ENCODE results near the gene EIF4E3.

The EIF4E3 gene

DNA sequence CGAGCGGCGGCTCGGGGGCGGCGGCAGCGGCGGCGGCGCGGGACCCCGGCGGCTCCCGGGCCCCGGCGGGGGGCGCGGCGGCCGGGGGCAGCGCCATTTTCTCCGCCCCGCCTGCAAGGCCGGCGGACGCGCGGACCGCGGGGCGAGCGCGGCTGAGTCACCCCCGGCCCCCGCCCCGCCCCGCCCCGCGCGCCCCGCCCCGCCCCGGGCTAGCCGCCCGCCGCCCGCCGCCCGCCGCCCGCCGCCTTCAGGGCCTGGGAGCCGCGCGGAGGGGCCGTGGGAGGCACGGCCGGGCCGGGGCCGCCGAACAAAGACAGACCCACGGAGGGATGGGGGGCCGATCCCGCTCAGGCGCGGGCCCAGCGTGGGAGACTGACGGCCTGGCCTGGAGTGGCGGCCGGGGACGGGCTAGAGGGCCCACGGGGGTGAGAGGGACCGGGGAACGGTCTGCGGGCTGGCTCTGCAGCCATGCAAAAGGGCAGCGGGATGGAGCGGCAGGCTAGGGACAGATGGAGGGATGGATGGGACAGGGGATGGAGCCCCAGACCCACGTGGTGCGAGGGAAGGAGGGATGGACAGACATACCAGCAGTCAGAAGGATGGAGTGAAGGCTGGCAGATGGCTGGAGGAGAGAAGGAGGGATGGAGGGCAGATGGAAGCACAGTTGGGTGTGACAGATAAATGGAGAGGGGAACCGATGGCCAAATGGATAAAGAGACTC is at the start of gene EIF4E3:
TSS of gene EIF4E3 (minus strand) at position 132 of the 721 bp plus-strand sequence. CDS start at position 97, 35 bp downstream.
- DNase-seq, result no peak

DNA sequence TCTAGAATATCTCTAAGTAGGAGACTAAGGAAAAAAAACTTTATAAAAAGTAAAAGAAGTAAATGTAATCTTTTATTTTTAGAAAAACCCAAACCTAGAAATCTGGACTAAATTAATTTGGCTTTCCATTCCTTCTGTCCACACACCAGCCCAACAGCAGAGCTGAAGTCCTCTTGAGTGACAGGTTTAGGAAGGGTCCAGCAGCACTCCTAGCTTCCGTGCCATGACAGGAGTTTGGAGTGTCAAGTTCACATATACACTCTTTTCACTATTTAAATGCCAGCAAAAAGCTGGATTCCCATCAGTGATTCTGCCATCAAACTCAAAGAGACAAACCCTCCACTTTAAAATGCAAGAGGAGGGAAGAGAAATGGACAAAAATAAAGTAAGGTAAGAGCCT is 46.7 kb upstream of the EIF4E3 start:
- DNase-seq, result no peak

DNA sequence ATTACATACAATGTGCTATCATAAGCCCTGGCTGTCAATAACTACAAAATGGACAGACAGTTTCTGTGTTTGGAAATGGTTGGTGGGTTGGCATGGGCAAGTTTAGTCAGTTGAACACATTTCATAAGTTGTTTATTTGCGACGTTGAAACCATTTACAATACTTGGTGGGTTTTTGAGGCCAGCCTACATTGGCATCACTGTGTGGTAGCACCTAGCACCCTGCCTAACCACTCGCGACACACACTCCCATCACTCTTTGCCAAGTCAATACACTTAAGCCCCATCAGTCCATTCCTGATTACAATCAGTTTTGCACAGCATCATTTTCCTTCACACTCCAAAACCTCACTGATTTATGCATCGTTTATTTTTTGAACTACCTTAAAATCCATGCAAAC is 45.9 kb upstream of the EIF4E3 start:
- DNase-seq, result no peak

DNA sequence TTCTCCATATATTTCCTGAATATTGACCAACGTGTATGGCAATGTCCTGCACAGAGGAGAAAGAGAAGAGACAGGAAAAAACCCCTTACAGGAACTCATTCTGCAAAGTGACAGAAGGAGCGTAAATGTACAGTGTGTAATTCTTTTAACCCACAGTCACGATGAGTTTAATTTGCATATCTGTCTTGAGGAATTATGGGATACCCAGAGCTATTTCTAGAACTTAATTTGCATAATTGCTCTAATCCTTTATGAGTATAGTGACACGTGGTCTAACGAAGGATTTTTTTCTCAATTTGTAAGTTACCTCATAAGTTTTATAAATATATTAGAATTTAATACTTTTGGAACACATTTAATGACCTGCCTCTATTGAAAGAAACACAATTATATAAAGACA is 38.2 kb upstream of the EIF4E3 start:
- no peak for DNase-seq

DNA sequence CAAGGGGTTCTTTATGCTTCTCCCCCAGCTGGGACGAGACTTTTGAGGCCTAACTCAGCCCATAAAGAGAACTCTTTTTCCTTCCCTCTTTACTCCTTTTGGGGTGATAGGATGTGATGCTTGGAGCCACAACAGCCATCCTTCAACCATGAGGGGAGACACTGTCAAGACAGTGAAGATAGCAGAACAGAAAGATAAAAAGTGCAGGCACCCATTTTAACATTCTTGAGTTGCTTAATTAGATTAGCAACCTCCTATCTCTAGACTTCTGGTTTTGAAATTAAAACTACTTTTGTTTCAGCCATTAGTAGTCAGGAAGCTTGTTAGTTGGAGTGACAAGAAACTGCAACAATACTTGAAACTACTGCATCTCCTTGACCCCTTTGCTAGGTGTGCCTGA is 34.9 kb upstream of the EIF4E3 start:
- no peak for DNase-seq

DNA sequence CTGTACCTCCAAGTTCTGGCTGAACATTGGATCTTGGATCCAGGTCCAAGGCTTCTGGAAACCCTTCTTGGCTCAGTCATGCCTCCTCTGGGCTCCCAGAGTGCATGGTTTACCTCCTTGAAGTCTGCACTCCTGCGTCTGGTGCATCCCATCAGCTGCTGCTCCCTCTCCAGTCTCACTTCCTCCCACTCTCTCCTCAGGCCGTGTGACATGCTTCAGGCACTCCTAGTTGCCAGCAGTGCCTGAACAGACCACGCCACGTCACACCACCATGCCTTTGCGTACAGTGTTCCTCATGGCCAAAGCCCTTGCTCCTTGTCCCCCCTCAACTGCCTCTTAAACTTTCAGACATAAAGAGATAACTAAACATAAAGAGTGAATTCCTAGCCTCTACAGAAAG is 34.2 kb upstream of the EIF4E3 start:
- DNase-seq, result no peak

DNA sequence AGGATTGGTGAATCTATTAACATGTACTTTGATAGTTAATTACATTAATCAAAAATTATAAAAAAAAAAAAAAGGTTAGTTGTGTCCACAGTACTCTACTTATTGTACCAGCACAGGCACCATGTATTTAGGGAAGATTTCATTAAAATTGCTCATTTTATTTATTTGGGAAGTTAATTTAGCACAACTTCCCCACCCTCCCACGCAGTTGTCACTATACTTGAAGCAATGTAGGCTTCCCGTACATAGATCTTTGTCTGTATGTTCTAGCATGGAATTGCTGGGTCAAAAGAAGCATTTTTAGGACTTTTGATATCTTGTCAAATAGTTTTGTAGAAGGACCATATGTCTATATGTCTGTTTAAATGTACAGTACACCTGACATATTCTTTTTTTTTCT is 32.9 kb upstream of the EIF4E3 start:
- no peak for DNase-seq

DNA sequence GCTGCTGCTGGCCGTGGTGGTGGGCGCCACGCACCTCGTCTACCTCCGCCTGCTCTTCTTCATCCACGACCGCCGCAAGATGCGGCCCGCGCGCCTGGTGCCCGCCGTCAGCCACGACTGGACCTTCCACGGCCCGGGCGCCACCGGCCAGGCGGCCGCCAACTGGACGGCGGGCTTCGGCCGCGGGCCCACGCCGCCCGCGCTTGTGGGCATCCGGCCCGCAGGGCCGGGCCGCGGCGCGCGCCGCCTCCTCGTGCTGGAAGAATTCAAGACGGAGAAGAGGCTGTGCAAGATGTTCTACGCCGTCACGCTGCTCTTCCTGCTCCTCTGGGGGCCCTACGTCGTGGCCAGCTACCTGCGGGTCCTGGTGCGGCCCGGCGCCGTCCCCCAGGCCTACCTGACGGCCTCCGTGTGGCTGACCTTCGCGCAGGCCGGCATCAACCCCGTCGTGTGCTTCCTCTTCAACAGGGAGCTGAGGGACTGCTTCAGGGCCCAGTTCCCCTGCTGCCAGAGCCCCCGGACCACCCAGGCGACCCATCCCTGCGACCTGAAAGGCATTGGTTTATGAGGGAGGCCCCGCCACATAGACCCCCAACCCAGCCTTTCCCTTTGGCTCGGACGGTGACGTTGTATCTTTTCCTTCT is 29.5 kb upstream of the EIF4E3 start:
- DNase-seq, result no peak

DNA sequence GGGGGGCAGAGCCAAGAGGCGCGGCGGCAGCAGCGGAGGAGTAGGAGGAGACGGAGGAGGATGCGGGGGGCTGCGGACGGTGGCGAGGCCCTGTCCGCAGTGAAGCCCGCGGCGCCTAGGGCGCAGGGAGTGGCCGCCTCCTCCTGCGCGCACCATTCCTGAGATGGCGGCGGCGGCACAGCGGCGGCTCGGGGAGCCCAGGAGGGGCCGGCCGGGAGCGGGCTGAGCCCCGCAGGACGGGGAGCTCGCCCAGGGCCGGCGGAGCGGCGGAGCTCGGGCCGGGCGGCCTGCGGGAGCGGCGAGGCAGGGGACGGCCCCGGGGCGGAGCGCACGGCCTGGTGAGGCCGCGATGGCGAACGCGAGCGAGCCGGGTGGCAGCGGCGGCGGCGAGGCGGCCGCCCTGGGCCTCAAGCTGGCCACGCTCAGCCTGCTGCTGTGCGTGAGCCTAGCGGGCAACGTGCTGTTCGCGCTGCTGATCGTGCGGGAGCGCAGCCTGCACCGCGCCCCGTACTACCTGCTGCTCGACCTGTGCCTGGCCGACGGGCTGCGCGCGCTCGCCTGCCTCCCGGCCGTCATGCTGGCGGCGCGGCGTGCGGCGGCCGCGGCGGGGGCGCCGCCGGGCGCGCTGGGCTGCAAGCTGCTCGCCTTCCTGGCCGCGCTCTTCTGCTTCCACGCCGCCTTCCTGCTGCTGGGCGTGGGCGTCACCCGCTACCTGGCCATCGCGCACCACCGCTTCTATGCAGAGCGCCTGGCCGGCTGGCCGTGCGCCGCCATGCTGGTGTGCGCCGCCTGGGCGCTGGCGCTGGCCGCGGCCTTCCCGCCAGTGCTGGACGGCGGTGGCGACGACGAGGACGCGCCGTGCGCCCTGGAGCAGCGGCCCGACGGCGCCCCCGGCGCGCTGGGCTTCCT is 28.8 kb upstream of the EIF4E3 start, which contains the start of gene GPR27:
TSS of gene GPR27 (plus strand) at position 155 of the 909 bp plus-strand sequence. CDS start at position 350, 195 bp downstream.
- DNase-seq, result no peak

DNA sequence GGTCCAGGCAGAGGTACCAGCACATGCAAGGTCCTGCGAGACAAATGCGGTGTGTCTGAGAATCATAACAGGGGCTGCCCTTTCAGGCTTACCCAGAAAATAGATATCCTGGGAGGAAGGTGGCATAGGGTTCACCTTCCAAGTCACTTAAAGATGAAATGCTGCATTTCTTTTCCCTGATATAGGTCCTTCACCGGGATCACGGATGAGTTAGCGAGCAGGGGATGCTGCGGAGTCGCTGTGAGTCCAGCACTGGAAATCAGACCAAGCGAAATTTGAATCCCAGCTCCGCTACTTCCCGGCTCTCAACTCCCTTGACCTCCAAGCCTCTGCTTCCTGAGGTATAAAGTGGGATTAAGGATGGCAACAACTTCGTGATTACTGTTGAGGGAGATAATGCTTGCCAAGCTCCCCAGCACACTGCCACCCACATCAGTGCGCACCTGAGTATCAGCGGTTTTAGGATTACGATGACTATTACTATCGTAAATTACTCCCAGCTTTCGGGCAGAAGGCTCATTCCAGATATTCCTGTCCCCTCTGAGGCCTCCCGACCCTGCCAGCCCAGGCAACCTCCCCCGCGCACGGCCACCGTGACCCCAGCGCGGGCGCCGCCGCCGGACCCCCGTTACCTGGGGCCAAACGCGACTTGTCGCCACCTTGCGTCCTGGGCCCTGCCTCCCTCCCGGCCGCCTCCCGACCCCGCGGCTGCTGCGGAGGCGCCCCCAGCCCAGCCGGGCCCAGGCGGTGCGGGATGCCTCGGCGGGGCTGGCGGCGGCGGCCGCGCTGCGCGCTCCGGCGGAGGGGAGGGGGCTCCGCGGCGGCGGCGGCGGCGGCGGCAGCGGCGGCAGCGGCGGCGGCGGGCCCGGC is 27.9 kb upstream of the EIF4E3 start:
- DNase-seq, result no peak

DNA sequence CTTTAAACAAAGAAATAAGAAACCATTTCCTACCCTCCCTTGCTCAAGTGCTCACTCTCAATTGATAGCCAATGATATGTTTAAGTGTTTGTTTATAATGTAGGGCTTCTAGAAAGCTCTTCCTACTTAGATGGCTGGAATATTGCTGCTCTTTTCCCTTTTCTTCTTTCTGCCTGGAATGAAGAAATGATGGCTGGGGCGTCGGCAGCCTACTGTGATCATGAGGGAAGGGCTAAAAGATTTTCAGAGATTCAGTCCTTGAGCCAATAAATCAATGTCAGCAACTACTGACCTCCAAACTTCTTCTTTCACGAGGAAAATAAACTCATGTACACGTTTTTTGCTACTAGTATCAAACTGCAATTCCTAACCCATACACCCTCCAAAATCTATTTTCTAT is 26.4 kb upstream of the EIF4E3 start:
- no peak for DNase-seq

DNA sequence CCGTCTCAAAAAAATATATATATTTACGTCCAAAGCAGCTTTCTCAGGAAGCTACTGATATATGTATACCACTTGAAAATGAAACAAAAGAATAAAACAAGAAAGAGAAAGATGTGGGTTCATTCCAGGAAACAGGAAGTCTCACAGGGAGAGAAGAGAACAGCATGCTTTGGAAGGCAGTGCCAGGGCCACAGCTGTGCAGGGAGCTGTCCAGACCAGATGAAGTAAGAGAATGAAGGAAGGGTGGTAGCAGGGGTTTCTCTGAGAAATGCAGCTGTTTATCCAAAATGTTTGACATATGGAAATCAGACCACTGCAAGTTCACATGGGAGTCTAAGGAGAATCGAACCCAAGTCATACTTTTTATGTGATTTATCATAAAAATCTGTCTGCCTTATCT is 19.5 kb upstream of the EIF4E3 start:
- DNase-seq, result no peak

DNA sequence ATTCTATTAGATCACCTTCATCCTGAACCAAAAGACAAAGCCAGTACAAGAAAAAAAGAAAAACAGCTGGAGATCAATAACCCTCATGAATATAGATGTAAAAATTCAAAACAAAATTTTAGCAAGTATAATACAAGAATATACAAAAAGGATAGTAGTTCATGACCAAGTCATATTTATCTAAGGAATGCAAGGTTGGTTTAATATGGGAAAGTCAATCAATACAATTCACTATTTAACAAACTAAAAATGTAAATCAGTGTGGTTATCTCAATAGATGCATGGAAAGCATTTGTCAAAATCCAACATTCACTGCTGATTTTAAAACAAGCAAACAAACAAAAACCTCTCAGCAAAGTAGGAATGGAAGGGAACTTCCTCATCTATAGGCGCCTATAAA is 17.4 kb upstream of the EIF4E3 start:
- no peak for DNase-seq

DNA sequence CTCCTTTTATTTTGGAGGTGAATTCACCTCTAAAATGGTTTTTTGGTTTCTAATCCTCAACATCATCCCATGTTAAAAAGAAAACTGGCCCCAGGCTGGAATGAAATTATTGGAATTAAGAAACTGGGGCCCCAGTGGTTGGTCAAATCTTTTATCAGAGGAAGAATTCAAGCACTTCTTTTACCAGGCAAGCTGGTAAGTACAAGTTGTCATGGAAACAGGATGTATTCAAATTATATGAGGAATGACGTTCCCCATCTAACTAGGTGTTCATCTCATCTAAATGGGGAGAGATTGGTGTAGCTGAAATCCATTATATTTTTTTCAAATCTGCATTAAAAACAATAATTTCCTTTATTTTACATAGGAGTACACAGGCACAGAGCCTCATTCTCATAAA is 9.7 kb upstream of the EIF4E3 start:
- DNase-seq, result no peak

DNA sequence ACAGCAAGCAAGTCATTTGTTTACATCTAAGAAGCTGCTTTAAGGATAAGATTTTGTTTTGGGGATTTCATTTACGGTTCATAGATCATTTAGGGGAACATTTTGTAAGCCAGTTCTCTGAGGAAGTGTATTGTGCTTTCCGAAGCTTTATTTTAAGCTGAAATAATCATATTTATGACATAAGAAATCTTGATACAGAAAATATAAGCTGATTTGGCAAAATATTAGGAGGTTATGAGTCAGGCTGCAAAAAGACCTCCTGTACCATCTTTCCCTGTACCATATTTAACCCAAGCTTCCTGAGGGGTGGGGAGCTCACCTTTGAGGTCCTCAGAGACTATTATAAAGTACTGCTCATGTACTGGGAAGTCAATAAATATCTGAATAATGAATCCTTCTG is 8.1 kb upstream of the EIF4E3 start:
- DNase-seq, result no peak

DNA sequence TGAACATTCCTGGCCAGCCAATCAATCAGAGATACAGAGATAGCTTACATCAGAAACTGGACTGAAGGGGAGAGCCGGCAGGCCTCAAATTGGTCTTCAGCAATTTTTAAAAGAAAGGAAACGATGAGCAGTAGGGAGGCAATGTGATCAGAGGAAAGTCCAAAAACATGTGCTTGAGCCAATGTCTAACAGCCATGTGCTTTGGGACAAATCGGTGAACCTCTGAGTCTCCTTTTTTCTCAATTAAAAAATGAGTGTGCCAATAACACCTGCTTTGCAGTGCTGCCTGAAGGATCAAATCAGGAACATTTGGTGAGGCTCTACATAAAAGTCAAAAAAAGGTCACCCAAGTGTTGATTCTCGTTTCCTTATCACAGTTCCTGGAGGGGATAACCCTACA is 7.4 kb upstream of the EIF4E3 start:
- DNase-seq, result no peak

DNA sequence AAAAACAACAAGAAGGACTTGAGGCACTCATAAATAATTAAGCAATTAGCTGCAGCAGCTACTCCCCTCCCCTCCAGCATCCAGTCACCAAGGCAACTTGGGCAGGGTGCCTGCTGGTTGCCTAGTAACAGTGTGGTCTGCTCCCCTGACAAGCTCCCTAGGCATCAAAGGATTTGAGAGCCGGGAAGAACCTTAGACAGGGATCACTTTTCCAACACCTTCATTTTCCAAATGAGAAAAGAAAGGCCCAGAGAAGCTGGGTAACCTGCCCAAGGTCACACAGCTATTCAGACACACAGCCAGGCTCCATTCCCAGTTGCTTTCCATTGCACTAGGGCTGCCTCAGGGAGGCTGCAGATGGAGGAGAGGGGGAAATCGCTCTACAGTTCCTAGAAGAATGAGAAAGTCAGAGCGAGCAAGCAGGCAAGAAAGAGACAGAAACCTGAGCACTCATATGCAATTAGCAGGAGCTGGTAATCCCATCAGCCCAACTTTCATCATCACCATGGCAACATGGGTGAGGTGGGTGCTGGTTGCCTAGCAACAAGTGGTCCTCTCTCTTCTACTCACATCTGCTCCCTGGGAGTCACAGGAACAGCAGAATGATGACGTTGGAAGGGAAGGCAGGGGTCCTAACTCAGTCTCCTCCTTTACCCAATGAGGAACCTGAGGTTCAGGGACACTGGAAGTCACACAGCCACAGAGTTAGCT is 3.6 kb upstream of the EIF4E3 start:
- peak; percentile 43 for DNase-seq

DNA sequence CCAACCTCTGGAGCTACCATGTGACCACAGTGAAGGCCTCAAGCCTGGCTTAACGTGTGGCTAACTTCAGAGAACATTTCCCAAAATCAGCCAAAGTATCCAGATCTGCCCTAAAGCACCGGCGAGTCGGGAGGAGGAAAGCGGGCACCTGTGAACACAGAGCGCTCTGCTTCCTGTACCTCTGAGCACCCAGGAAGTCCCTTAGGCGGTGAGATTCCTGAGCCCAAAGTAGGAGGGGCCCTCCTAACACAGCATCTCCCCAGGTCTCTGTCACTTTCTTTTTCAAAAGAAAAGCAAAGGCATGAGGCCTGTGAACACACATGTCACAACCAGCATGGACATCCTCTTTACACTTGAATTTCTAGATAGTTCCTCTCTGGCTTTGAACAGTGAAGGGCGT is 944 bp upstream of the EIF4E3 start:
- no peak for DNase-seq

DNA sequence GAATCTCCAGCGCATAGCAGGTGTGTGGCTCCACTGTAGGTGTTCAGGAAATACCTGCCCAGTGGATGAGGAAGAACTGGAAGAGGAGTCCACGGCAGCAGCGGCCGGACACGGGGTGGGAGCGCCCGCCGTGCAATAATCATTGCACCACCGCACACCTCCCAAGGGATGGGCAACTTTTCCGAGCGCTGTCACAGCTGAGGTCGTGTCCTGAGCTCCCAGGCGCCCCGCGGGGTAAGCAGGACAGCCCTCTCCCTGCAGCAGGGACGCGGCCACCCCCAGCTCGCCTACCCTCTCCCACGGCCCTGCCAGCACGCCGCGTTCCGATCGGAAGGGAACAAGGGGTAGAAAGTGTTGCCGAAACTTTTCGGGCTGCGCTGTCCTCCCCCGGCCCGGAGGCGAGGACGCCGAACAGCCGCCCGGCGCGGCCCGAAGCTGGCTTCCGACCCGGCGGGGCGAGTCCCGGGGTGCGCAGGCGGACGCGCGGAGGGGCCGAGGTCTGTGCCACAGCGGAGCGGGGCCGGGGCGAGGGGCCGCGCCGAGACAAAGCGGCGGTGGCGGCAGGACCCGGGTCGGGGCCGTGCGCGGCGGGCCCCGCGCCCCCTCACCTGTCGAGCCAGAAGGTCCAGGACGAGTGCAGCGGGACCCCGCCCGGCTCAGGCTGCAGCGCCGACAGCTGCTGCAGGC is 475 bp downstream of the EIF4E3 start:
- DNase-seq, result no peak

DNA sequence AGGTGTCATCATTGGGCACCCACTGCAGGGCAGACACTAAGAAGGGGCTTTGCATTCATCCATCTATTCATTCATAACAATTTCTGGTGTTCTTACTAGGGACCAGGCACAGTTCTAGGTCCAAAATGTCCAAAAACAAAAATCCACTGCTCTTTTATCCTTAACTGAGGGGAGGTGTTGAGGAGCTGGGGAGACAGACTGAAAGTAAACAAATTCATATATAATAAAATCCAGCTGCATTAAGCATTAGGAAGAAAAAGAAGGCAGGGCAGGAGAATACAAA is 1.1 kb downstream of the EIF4E3 start:
- no peak for DNase-seq

DNA sequence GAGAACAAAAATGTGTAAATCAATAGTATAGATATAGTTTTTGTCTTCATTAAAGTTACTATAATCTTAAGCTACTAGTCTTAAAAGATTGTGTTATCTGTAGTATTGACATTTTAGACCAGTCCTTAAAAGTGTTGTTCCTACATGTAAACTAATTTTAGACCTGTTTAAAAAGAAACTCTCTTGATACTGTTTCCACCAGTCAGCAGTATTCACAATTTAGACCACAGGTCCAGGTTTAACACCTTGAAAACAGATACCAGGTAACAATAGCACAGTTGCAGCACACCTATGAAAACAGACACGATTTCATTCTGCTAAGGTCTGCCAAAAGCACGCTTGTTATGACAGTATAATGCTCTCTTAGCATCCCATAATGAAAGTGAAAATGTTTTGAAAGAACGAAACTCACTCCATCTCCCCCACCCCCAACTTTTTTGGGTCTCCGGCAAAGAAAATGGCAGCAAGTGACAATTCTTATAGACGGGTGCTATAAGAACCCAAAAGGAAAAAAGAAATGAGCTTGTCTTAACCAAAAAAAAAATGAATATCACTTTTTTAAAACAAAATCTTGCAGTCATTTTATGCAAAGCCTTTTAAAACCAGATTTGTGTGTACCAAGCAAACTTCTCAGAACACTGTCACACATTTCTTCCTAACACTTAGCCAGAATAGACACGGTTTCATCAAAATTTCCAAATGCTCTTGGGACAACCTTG is 1.6 kb downstream of the EIF4E3 start:
- no peak for DNase-seq

Measured in NCI-H1694 treated with DMSO at 0.1 percent for 48 hours (cell line).